DOHH2 (cell line): ENCODE measurements around the gene DCDC2.
"Not testable (repeated sequence)": the region's sequence is repeated elsewhere in the genome, so short reads cannot be mapped to it uniquely, and the experiment has no call there.

ENCODE experiments used
- EZH2phosphoT487 ChIP-seq: fragments of 200-600 bp; sonication (generic); IDR thresholded peaks from 2 replicates; pipeline ENCODE4 v1.6.1; 2017; ENCODE audit warnings: borderline replicate concordance, mild to moderate bottlenecking, antibody characterized with exemption, low read length, moderate library complexity, mixed read lengths
- TF ChIP-seq, protein P1 (sequence below): fragments of 200-600 bp; sonication (generic); IDR thresholded peaks from one replicate; pipeline ENCODE4 v1.5.1; 2014; ENCODE audit warnings: antibody characterized with exemption, mild to moderate bottlenecking, low read depth, low read length; ENCODE audit not compliant: poor library complexity, severe bottlenecking

DNA sequence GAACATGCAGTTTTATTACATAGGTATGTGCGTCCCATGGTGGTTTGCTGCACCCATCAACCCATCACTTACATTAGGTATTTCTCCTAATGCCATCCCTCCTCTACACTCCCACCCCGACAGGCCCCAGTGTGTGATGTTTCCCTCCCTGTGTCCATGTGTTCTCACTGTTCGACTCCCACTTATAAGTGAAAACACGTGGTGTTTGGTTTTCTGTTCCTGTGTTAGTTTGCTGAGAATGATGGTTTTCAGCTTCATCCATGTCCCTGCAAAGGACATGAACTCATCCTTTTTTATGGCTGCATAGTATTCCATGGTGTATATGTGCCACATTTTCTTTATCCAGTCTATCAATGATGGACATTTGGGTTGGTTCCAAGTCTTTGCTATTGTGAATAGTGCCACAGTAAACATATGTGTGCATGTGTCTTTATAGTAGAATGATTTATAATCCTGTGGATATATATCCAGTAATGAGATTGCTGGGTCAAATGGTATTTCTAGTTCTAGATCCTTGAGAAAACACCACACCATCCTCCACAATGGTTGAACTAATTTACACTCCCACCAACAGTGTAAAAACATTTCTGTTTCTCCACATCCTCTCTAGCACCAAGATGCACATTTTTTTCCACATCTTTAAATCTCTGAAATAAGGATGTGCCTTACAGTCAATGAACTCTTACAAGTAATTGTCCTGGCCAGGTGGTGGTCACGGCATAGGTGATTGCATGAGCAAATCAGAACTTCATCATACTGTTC is 26.7 kb upstream of the DCDC2 start:
- TF ChIP-seq, protein P1, sequence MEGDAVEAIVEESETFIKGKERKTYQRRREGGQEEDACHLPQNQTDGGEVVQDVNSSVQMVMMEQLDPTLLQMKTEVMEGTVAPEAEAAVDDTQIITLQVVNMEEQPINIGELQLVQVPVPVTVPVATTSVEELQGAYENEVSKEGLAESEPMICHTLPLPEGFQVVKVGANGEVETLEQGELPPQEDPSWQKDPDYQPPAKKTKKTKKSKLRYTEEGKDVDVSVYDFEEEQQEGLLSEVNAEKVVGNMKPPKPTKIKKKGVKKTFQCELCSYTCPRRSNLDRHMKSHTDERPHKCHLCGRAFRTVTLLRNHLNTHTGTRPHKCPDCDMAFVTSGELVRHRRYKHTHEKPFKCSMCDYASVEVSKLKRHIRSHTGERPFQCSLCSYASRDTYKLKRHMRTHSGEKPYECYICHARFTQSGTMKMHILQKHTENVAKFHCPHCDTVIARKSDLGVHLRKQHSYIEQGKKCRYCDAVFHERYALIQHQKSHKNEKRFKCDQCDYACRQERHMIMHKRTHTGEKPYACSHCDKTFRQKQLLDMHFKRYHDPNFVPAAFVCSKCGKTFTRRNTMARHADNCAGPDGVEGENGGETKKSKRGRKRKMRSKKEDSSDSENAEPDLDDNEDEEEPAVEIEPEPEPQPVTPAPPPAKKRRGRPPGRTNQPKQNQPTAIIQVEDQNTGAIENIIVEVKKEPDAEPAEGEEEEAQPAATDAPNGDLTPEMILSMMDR: not testable (repeated sequence)
- not testable (repeated sequence) for TF ChIP-seq EZH2phosphoT487
